Measurements from ENCODE around the gene AGBL4. TPM values are rescaled to one million over a fixed set of nuclear protein-coding genes. Genes with fewer than 3 reads are reported as not detected.

AGBL4 gene
- total and polyA plus RNA-seq, 2 of the 4 experiments (the other 2 are of a cell fraction) = not detected

DNA sequence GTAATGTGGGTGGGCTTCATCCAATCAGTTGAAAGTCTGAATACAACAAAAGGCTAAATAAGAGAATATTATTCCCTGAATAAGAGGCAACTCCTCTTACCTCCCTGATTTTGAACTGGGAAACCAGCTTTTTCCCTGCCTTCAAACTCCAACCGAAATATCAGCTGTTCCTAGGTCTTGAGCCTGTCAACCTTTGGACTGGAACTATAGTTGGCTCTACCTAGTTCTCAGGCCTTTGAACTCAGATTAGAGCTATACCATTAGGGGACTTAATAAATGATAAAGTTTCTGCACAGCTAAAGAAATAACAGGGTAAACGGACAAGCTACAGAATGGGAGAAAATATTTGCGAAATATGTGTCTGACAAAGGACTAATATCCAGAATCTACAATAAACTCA is 1203.3 kb downstream of the AGBL4 start:
- no peak overlapping the region for H2BK120ac ChIP-seq (ENCODE audit: low read depth, low read length)
- no peak overlapping the region for H3K56ac ChIP-seq (ENCODE audit: extremely low read depth, insufficient read depth, low read length)
- no peak overlapping the region for H3K9ac ChIP-seq (ENCODE audit: low read depth, low read length)
- H4K5ac ChIP-seq (ENCODE audit: low read depth, low read length) = no peak overlapping the region
- no peak overlapping the region for H3K4me2 ChIP-seq (ENCODE audit: low read depth, low read length)
- H3K27ac ChIP-seq (ENCODE audit: insufficient read depth, low read length) = no peak overlapping the region
- no peak overlapping the region for H3K14ac ChIP-seq (replicated peaks; ENCODE audit: low read depth, low read length)
- no peaks in the 10 kb centered on the region for H3K9me3 ChIP-seq (ENCODE audit: control insufficient read depth, insufficient read depth, low read length)
- no peak overlapping the region for H4K8ac ChIP-seq (ENCODE audit: low read depth in 2 of 2, low read length in 2 of 2)
- ChIA-PET POLR2A (ENCODE audit: unreplicated experiment) (no interaction called here), CTCF (no interaction called here)
- no peaks in the 10 kb centered on the region for H3K27me3 ChIP-seq (ENCODE audit: control insufficient read depth, insufficient read depth, low read length)
- intact Hi-C loops (cut with micrococcal nuclease) = no loop called here
- H4K91ac ChIP-seq (ENCODE audit: insufficient read depth, low read depth, low read length) = no peak overlapping the region
- H3K4me3 ChIP-seq (ENCODE audit: insufficient read depth, low read depth, low read length) = no peak overlapping the region
- H3K4me1 ChIP-seq (ENCODE audit: control insufficient read depth, insufficient read depth, low read length) = no peaks in the 10 kb centered on the region
- dilution Hi-C loops (cut with HindIII; ENCODE audit: low sequenced_read_pairs, unreplicated experiment) = no loop called here
- ATAC-seq (ENCODE audit: low read depth) (no peak), DNase-seq (no peak)
- no peak overlapping the region for H2AFZ ChIP-seq (replicated peaks; ENCODE audit: low read length, poor library complexity)
- no TSS peak for BruUV-seq (replicated peaks)
- in situ Hi-C loops (cut with MboI; ENCODE audit: low sequenced_read_pairs) = no loop called here
- H3K9me1 ChIP-seq (ENCODE audit: insufficient read depth, low read length) = no peaks in the 10 kb centered on the region
- no peak overlapping the region for H3K4ac ChIP-seq (ENCODE audit: low read depth, low read length)
- H2AK5ac ChIP-seq (ENCODE audit: low read depth, low read length) = no peak overlapping the region
- no peaks in the 10 kb centered on the region for H3K79me1 ChIP-seq (ENCODE audit: low read depth in 1 of 2, low read length in 2 of 2)
- no peak overlapping the region for H2AK9ac ChIP-seq (replicated peaks; ENCODE audit: low read depth, low read length, poor library complexity)
- no peak overlapping the region for H2BK15ac ChIP-seq (ENCODE audit: low read depth, low read length)
- no CpG with 5 or more reads among the region's 3 CpGs for WGBS, 2 experiments (ENCODE audit: extremely low coverage in 2 of 2, insufficient read length in 1 of 2)
- TF ChIP-seq SMC3 (IDR thresholded peaks at IDR 0.05; ENCODE audit: low read depth, low read length) (no peak), MAZ (IDR thresholded peaks at IDR 0.05; ENCODE audit: borderline replicate concordance, low read depth, low read length) (no peak), ELK1 (IDR thresholded peaks at IDR 0.05; ENCODE audit: borderline replicate concordance, low read depth, low read length) (no peak), FOS (IDR thresholded peaks at IDR 0.05; ENCODE audit: low read depth, low read length) (no peak), CEBPB (IDR thresholded peaks at IDR 0.05; ENCODE audit: low read depth, low read length) (no peak), MXI1 (IDR thresholded peaks at IDR 0.05; ENCODE audit: borderline replicate concordance, low read depth, low read length) (no peak), RAD21 (IDR thresholded peaks at IDR 0.05; ENCODE audit: low read length) (no peak), NFE2L2 (IDR thresholded peaks at IDR 0.05; ENCODE audit: low read depth, low read length) (no peak), RCOR1 (IDR thresholded peaks at IDR 0.05; ENCODE audit: insufficient replicate concordance, low read length) (no peak), RFX5 (IDR thresholded peaks at IDR 0.05; ENCODE audit: low read depth, low read length) (no peak)
- no peak overlapping the region for H3K23ac ChIP-seq (ENCODE audit: low read depth, low read length)
- H3K18ac ChIP-seq (ENCODE audit: low read depth, low read length) = no peak overlapping the region
- no peaks in the 10 kb centered on the region for H3K36me3 ChIP-seq (ENCODE audit: control insufficient read depth, insufficient read depth, low read length)
- no peak overlapping the region for H2BK5ac ChIP-seq (ENCODE audit: low read depth, low read length, poor library complexity, severe bottlenecking)
- no peaks in the 10 kb centered on the region for H4K20me1 ChIP-seq (ENCODE audit: insufficient read depth, low read length)
- H2BK20ac ChIP-seq (ENCODE audit: low read depth, low read length) = no peak overlapping the region
